ENCODE results near the gene TMEM125.

Gene TMEM125

DNA sequence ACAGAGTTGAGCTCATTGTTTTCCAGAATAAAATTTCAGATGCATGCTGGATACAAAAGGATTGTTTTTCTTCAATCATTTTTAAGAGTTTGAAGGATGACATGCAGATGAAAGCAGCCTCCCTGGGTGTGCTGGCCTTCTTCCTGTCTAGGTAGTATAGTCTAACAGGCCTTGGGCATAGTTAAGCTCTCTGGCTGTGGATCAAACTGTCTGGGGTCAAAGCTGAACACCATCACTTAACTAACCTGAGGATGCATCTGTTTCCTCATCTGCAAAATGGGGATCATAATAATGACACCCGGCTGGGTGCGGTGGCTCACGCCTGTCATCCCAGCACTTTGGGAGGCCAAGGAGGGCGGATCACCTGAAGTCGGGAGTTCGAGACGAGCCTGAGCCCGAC lies 25.0 kb downstream of the TMEM125 start:
- no peak for DNase-seq

DNA sequence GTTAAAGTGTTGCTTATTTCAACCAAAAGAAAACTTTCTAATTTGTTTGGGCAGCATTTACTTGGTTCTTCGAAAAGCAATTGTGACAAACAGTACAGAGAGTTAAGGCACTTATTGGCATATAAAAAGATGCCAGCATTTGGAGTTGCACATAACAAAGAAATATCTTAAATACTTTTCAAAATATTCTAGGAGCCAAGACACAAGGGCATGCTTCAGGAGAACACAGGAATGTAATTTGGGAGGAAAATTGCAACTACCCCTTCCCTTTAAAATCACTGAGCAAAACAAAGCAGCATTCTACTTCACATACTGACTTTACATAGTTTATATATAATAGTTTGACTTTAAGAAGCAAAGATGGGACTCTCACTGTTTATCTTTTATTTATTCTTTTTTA lies 26.4 kb downstream of the TMEM125 start:
- DNase-seq = no peak

DNA sequence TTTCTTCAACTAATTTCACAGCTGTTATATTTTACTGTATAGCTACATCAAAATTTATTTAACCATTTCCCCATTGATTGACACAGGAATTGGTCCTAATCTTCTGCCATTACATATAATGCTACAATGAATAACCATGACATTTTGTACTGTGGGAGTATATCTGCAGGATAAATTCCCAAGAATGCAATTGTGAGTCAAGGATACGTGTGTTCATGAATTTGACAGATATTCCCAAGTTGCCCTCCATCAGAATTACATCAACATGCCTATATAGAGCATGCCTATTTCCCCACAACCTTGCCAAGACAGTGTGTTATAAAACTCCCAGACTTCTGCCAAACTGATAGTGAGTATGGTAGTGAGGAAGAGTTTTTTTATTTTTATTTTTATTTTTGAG lies 28.3 kb downstream of the TMEM125 start:
- DNase-seq = no peak

DNA sequence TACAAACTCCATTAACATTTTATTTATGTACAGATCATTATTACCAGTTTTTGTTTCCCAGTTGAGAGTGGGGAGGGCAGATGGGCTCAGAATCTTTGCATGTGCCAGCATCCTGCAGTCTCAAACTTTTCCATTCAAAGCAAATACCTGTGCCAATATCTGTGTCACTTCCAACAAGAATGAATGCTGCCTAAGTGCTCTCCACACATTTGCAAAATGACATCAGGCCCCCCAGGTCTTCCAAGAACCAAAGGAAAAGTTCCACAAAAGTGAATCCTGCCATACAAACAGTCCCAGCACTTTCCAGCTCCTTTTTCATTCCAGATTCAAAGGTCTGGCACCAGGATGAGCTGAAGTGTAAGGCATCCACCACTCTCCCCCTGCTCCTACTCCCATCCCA lies 29.3 kb downstream of the TMEM125 start:
- DNase-seq = no peak

DNA sequence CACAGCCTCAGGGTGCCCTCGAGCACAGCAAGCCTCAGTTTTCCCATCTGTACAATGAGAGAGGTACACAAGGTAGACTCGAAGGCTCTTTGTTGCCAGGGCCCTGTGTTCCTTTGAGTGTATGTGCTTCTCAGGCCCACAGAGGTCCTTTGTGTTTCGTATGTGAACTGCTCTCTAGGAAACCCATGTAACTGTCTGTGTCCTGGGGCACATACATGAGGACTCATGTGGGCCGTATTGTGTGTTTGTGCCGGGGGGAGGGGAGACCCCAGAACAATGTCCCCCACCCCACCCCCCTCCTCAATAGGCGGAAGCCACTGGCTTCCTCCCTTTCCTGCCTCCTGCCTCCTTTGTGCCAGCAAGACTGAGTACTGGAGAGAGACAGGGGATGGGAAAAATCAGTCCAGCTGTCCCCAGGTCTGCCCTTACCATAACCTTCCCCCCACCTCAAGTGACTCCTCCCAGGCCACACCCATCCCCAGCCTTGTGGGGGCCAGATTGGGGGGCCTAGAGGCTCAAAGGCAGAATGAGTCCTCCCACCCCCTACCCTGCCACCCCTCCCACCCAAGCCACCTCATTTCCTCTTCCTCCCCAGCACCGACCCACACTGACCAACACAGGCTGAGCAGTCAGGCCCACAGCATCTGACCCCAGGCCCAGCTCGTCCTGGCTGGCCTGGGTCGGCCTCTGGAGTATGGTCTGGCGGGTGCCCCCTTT lies 30.8 kb downstream of the TMEM125 start, which contains the start of gene TIE1:
TIE1 (plus strand) TSS at position 605 of the 717 bp plus-strand sequence; CDS start at position 695, 90 bp downstream.
- no peak for DNase-seq

DNA sequence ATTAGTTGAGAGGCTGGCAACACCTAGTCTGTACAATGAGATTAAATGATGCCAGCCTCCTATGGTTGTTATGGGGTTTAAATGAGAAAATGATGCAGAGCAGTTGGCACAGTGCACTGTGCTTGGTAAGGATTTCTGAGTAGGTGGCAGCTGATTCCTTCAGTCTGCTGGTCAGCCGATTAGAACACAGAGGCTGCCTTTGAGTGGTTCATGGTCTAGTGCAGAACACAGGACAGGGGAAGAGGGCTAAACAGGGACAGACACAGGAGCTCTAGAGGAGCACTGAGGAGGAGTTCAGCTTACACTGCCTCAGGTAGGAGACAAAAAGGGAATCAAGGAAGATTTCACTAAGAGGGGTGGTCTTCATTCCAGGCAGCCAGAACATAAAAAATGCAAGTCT lies 32.4 kb downstream of the TMEM125 start:
- DNase-seq = no peak

DNA sequence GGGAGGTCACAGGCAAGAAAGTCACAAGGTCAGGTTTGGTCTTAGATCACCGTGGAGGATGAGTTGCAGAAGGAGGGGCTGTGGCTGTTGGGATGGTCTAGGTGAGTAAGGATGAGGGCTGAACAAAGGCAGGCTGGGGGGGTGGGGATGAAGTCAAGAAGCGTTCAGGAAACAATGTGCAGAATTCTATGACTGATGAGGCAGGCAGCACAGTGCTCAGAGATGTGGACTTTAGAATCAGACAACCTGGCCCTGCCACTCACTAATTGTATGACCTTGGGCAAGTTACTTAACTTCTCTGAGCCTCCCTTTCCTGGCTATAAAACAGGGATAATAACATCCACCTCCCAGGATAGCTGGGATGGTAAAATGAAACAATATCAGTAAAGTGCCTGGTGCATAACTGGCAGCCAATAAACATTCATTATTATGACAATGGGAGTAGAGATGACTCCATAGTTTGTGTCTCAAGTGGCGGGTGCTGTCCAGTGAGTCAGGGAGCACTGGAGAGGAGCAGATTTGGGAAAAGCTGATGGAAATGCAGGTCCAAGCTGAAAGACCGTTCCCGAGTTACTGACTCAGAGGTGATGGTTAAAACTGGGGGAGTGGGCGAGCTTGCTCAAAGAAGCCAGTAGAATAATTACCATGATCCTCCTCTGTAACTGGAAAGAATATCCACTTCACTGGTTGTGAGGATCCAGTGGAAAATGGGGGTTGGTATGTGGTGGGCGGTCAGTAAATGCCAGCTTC lies 33.1 kb downstream of the TMEM125 start:
- no peak for DNase-seq

DNA sequence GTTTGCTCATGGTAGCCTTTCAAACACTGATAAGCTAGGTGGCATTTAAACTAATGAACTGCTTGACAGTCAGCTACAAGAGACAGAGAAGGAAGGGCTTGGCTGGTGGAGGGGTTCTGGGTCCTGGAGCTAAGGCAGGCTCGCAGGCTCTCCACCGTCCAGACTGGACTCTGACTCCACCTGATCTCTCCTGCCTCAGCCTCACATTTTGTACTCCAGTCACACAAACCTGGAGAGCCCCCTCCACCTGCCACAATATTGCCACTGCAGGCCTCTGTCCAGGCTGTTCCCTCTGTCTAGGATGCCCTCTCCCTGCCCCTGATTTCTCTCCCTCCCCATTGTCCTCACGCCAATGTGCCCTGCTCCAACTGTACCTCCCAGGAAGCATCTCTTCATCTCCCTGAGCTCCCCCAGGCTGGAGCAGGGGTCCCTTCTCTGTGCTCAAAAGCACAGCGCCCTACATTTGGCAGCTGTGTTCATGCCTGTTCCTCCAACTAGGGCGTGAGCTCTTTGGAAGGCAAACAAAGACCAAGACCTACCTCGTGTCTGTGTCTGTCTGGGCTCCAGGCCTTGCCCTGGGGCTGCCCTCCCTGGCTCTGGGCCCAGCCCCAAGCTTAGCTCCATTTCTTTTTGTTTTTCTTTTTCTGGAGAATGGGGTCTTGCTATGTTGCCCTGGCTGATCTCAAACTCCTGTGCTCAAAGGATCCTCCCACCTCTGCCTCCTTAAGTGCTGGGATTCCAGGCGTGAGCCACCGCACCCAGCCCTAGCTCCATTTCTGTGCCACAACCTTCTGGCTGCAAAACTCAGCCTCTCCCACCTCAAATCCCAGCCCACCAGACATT lies 33.9 kb downstream of the TMEM125 start:
- no peak for DNase-seq

DNA sequence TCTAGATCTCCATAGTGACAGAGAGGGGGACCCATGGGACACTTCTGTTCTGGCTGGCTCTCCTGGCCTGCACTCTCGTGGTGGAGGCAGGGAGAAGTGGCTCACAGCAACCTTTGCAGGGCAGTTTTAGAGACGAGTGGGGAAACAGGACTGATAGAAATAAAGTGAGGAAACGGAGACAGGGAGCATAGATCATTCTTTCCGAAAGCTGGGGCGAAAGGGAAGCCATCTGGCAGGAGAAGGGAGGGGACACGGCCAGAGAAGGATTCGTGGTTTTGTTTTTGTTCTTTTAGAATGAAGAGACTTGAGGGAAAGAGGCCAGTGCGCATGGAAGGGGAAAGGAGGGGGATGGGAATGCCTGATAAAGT lies 34.5 kb downstream of the TMEM125 start:
- no peak for DNase-seq

DNA sequence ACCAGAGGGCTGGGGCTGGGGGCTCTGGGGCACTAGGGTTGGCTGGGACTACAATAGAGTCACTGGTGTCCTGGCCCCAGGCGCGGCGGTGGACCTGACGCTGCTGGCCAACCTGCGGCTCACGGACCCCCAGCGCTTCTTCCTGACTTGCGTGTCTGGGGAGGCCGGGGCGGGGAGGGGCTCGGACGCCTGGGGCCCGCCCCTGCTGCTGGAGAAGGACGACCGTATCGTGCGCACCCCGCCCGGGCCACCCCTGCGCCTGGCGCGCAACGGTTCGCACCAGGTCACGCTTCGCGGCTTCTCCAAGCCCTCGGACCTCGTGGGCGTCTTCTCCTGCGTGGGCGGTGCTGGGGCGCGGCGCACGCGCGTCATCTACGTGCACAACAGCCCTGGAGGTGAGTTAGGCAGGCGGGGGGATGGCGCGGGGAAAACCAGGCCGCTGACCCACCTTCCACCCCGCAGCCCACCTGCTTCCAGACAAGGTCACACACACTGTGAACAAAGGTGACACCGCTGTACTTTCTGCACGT lies 35.1 kb downstream of the TMEM125 start:
- no peak for DNase-seq

DNA sequence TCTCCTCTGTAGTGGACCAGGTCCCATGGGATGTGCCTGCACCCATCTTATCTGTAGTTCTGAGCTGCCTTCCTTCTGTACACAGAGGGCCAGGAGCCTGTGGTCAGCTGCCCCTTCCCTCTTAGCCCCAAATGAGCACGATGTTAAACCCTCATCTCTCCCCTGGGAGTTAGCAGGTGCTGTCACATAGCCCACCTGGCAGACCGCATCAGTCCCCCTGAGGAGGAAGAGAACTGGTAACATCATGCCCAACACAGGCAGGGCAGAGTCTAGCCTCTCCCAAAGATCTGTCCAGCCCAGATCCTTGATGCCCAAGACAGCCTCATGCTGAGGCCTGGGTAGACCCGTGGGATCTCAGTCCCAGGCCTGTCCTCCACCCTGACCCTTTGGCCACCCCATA lies 35.7 kb downstream of the TMEM125 start:
- no peak for DNase-seq

DNA sequence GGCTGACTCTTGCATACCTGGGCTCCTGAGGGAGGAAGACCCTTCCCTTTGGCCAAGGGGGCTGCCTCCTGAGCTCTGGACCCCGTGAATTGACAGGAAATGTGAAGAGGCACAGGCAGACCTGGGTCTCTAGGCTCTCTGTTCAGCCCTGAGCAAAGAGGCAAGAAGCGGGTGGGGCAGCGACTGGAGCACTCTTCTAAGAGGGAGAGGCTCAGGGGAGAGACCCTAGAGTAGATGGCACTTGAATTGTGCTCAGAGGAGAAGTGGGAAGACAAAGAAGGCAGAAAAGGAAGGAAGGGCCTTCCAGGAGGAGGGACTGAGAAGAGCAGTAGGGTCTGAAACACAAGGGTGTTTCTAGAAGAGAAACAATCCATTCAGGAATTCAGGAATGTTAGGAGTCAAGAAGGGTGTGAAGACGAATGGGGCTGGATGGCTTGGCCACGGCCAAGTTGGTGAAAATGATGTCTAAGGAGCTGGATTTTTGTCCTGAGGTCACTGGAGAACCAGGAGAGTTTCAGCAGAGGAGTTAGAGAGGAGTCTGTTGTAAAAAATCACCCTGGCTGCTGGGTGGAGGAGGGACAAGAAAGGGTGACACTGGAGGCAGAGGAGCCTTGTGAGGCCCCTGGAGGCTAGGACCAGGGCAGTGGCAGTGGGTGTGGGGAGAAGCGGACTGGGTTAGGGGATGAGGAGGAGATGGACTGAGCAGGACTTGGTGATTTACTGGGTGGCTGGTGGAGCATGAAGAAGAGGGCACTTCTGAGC lies 36.3 kb downstream of the TMEM125 start:
- no peak for DNase-seq

DNA sequence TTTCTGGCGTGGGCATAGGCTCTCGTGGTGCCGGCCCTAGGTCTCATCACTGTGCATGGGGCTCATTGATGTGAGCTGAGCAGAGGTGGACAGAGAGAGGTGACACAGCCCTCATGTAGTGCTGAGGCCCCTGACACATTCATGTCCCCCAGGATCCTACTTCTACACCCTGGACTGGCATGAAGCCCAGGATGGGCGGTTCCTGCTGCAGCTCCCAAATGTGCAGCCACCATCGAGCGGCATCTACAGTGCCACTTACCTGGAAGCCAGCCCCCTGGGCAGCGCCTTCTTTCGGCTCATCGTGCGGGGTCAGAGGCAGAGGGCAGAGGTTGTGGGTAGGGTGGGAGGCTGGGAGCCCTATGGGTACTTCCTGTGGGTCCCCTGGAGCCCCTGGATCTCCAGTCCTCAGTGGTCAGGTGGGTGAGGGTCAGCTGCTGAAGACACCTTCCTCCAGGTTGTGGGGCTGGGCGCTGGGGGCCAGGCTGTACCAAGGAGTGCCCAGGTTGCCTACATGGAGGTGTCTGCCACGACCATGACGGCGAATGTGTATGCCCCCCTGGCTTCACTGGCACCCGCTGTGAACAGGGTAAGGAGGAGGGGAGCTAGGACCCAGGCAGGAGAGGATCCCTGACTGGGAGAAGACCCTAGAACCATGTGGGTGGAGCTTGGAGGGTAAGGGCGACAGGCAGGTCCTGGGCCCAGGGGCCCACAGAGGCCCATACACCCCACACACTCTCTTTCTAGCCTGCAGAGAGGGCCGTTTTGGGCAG lies 37.1 kb downstream of the TMEM125 start:
- DNase-seq = no peak

DNA sequence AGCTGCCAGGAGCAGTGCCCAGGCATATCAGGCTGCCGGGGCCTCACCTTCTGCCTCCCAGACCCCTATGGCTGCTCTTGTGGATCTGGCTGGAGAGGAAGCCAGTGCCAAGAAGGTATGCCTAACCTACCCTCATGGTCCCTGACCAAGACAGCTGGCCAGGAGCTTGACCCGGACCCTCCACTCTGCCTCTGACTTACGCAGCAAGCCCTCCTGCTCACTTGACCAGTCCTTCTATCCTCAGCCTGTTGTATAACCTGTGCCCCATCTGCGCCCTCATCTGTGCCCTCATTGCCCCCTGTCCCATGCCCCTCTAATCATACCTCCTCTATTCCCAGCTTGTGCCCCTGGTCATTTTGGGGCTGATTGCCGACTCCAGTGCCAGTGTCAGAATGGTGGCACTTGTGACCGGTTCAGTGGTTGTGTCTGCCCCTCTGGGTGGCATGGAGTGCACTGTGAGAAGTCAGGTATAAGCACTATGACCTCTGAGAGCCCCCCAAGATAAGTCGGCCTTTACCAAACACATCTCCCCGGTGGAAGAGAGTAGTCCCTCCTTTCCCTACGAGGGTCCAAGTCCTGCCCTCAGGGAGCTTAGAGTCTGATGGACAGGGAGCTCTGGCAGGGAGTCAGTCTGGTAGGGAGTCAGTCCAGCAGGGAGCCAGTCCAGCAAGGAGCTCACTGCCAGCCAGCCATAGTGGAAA lies 37.8 kb downstream of the TMEM125 start:
- no peak for DNase-seq

DNA sequence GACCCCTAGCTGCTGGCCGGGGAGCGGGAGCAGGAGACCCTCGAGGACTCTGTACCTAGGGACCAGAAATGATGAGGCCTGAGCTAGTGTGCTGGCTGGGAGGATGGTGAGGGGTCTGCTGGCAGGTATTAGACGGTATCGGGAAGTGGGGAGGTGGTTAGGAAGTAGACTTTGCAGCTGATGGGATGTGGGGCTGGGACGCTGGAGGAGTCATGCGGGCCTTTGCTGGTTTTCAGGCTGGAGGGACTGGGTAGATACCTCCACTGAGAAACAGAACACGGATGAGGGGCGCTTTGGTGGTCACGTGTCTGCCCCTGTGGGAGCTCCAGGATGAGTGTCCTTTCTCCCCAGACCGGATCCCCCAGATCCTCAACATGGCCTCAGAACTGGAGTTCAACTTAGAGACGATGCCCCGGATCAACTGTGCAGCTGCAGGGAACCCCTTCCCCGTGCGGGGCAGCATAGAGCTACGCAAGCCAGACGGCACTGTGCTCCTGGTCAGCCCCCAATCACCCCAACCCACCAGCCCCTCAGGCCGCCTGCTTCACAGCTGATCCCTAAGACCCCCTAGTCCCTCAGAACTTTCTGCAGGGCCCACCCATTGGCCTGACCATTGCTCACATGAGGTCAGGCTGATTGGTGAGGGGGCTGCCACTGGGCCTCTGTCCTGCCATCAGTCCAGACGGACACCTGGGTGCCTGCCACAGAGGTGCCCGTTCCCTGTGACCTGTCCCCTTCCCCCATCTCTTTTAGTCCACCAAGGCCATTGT lies 39.0 kb downstream of the TMEM125 start:
- DNase-seq = no peak

DNA sequence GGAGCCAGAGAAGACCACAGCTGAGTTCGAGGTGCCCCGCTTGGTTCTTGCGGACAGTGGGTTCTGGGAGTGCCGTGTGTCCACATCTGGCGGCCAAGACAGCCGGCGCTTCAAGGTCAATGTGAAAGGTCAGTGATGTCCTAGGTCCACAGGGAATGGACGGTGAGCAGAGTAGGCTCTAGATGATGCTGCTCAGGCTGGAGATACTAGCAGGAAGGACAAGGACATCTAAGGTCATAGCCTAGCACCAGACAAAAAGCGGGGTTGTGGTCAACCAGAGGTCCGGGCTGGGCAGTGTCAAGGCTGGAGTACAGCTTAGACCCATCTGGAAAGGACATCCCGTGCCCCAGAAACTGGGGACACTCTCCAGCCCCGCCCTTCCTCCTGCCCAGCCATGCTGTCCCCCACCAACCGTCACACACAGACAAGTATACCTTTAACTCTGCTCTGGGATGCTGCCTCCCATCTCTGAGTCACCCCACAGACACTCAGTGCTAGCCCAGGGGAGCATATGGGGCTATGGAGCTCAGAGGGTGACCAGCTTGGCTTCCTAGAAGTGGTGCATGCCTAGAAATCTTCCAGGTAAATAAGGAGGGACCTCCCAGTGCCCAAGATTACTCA lies 39.7 kb downstream of the TMEM125 start:
- DNase-seq = no peak

DNA sequence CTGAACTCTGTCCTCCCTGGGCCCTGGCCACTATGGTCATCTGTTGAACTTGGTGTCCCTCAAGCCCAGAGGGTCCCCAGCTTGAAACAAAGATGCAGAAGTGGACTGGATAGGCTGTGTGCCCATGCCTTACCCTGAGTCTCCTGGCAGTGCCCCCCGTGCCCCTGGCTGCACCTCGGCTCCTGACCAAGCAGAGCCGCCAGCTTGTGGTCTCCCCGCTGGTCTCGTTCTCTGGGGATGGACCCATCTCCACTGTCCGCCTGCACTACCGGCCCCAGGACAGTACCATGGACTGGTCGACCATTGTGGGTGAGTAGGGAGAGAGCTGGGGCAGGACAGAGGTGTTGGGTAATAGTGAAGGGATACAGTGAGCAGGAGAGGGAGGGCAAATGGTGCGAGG lies 41.7 kb downstream of the TMEM125 start:
- DNase-seq = no peak

DNA sequence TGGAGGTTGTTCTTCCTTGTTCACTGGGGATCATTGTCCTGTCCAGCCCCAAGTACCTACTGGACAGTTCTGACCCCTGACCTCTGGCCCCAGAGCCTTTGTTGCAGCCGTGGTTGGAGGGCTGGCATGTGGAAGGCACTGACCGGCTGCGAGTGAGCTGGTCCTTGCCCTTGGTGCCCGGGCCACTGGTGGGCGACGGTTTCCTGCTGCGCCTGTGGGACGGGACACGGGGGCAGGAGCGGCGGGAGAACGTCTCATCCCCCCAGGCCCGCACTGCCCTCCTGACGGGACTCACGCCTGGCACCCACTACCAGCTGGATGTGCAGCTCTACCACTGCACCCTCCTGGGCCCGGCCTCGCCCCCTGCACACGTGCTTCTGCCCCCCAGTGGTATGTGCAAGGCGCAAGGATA lies 42.4 kb downstream of the TMEM125 start:
- DNase-seq = no peak

DNA sequence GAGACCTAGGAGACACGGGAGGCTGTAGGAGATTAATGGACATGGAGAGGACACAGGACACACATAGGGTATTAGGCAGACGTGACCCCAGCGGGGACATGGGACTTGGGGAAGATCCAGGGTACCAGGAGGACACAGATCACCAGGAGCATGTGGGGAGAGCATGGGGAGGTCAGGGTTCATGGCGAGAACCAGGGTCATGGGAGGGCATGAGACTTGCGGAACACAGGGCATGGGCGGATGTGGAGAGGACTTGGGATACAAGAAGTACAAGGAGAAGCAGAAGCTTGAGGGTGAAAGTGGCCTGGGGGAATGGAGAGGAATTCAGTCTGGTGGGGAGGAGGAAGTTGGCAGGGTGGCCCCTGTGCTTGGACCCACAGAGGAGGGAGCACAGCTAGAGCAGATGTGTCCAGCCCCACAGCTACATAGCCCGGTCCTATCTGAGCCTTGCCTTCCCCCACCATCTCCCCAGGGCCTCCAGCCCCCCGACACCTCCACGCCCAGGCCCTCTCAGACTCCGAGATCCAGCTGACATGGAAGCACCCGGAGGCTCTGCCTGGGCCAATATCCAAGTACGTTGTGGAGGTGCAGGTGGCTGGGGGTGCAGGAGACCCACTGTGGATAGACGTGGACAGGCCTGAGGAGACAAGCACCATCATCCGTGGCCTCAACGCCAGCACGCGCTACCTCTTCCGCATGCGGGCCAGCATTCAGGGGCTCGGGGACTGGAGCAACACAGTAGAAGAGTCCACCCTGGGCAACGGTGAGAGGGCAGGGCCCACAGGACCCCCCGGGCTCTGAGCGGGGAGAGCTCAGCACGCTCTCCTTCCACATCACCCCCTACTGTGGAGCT lies 43.1 kb downstream of the TMEM125 start:
- DNase-seq = no peak
